Stomach (tissue), 9 donors: Measurements from ENCODE around the gene SNCA. TPM values are rescaled to one million over a fixed set of nuclear protein-coding genes. Genes with fewer than 3 reads are reported as not detected.

Source experiments
- DNase-seq, 2 donors: peaks; one replicate each; pipeline versions ENCODE4 v3.0.0 to v3.0.0-alpha.2; 2013 to 2019
- H3K27ac ChIP-seq, 5 donors: fragments of 200-600 bp in 4 of 5; sonication (generic) in 4 of 5; one replicate each; pipeline ENCODE4 v1.5.1; 2013 to 2019; ENCODE audit warnings: mild to moderate bottlenecking in 1 of 5, moderate library complexity in 1 of 5
- H3K27me3 ChIP-seq, 3 donors: fragments of 200-600 bp; sonication (generic); one replicate each; pipeline ENCODE4 v1.5.1; 2017 to 2019; ENCODE audit warnings: mixed run types in 1 of 3
- H3K36me3 ChIP-seq, 4 donors: fragments of 200-600 bp; sonication (generic); 1 replicate in 3 of 4; 2 replicates in 1 of 4; pipeline ENCODE4 v1.5.1; 2016 to 2019
- H3K4me1 ChIP-seq, 4 donors: fragments of 200-600 bp; sonication (generic); one replicate each; pipeline ENCODE4 v1.5.1; 2016 to 2019
- H3K4me3 ChIP-seq, 4 donors: fragments of 200-600 bp; sonication (generic) in 3 of 4; one replicate each; pipeline ENCODE4 v1.5.1; 2016 to 2019; ENCODE audit warnings: mild to moderate bottlenecking in 1 of 4
- H3K9me3 ChIP-seq, 4 donors: fragments of 200-600 bp; sonication (generic); one replicate each; pipeline ENCODE4 v1.5.1; 2016 to 2019
- CTCF ChIP-seq, 7 experiments: fragments of 450-650 bp in 4 of 7; fragments of 200-600 bp in 3 of 7; sonication (generic) in 3 of 7; IDR thresholded peaks; one replicate each; pipeline ENCODE4 v1.5.1; 2016 to 2019; ENCODE audit warnings: antibody characterized with exemption in 7 of 7, control low read depth in 2 of 7, mild to moderate bottlenecking in 1 of 7
- EP300 ChIP-seq: sonication (generic); formaldehyde crosslinking; IDR thresholded peaks from one replicate; pipeline ENCODE4 v1.6.1; 2017; ENCODE audit warnings: antibody characterized with exemption
- POLR2A ChIP-seq, 4 donors: fragments of 450-650 bp; IDR thresholded peaks; one replicate each; pipeline ENCODE4 v1.6.1; 2016; ENCODE audit warnings: antibody characterized with exemption in 4 of 4, control low read depth in 2 of 4, mild to moderate bottlenecking in 1 of 4, moderate library complexity in 1 of 4
- POLR2AphosphoS5 ChIP-seq, 3 donors: sonication (generic); formaldehyde crosslinking; IDR thresholded peaks; one replicate each; pipeline ENCODE4 v1.6.1; 2016; ENCODE audit warnings: antibody characterized with exemption in 3 of 3
- WGBS, 5 donors: extraction: QIAGEN DNeasy Blood & Tissue Kit in 3 of 5; methylation state at CpG; one replicate each; pipeline versions ENCODE4 v1.1.5 to v1.1.7; 2013 to 2018; 5-methylcytosine and 5-hydroxymethylcytosine counted together
- intact Hi-C: fragments of 100-400 bp; cut with DNase I; formaldehyde crosslinking; loops from one replicate; pipeline ENCODE4 v1.15.1; 2023; ENCODE audit warnings: low total_unique reads
- polyA plus RNA-seq, 3 donors: library from polyadenylated mRNA; stranded (reverse); fragments of 200-250 nt; gene quantifications; one replicate each; pipeline ENCODE4 v1.2.3, GENCODE V29; 2013
- total RNA-seq, 5 donors: library from RNA; depleted of rRNA; stranded (reverse); fragments of >200 nt; gene quantifications; one replicate each; pipeline versions ENCODE4 v1.1.0 to v1.2.3, GENCODE V29; 2014 to 2016
- donor health status: healthy with polysubstance abuse.
- donor health status: Bipolar disorder and iron deficiency.
- donor health status: healthy.

SNCA gene
- total and polyA plus RNA-seq, 8 donors = 0.58 to 152 (median 5.8) TPM; not detected in 2

- TF ChIP-seq EP300 (no peak), POLR2A (IDR thresholded peaks at IDR 0.05) (no peak), CTCF (IDR thresholded peaks at IDR 0.05) (no peak), POLR2AphosphoS5 (IDR thresholded peaks at IDR 0.05) (no peak)
- intact Hi-C loops = no loop called here
- no peak for DNase-seq
- H3K4me3 ChIP-seq = no peak overlapping the region
- H3K27me3 ChIP-seq = no peaks in the 10 kb centered on the region
- no peaks in the 10 kb centered on the region for H3K4me1 ChIP-seq
- 68 to 84% (median 78%) methylated on average over 4 to 5 of the region's 5 CpGs for WGBS, 5 donors
- H3K36me3 ChIP-seq = no peaks in the 10 kb centered on the region
- no peak overlapping the region for H3K27ac ChIP-seq
- H3K9me3 ChIP-seq = no peaks in the 10 kb centered on the region
These were observed 111.7 kb downstream of the SNCA start for GRCh38 chr4:89725268-89725667.

DNA sequence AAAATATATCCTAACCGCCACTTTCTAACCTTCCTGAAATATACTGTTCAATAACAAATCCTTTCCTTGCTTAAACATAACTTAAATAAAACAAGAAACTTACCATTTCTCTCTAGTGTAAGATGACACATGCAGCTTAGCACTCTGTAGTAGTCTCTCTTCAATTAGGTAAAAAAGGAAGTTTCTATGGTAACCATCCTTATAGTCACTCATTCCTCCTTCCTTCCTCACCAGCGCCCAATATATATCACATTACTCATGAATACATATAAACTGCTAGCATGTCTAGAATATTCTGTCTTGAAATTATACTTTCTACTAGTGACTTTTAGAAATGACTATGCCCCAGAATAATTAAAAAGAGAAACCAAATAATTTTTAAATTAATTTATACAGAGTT lies 112.2 kb downstream of the SNCA start:
- no peak for DNase-seq
- WGBS, 5 donors = 77 to 92% (median 86%) methylated on average over 2 of the region's 2 CpGs
- Histone ChIP-seq H3K27ac (no peak overlapping the region), H3K27me3 (no peaks in the 10 kb centered on the region), H3K4me1 (no peaks in the 10 kb centered on the region), H3K4me3 (no peak overlapping the region), H3K36me3 (no peaks in the 10 kb centered on the region), H3K9me3 (no peaks in the 10 kb centered on the region)
- TF ChIP-seq EP300 (no peak), CTCF (IDR thresholded peaks at IDR 0.05) (no peak), POLR2A (IDR thresholded peaks at IDR 0.05) (no peak), POLR2AphosphoS5 (IDR thresholded peaks at IDR 0.05) (no peak)
- intact Hi-C loops = no loop called here

DNA sequence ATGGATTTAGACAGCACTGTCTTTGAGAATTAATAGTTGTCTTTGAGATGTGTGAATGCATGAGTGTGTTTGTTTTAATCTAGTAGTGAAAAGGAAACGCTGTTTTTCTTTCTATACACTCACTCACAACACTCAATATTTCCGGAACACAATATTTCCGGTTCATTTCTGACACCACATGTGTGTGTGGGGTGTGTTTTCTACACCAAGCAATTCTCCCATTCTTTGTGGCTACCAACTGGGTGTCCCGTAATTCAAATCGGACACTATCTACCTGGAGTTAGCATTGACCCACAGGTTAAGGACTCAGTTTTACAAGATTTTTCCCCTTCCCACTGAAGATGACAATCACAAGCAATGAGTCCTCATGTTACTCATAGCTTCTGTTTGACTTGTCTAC lies 113.9 kb downstream of the SNCA start:
- Histone ChIP-seq H3K4me3 (no peak overlapping the region), H3K4me1 (no peaks in the 10 kb centered on the region), H3K27ac (no peak overlapping the region), H3K9me3 (no peaks in the 10 kb centered on the region), H3K36me3 (no peaks in the 10 kb centered on the region), H3K27me3 (no peaks in the 10 kb centered on the region)
- intact Hi-C loops = no loop called here
- DNase-seq = no peak
- WGBS, 5 donors = 55 to 89% (median 79%) methylated on average over 5 of the region's 5 CpGs
- TF ChIP-seq POLR2A (IDR thresholded peaks at IDR 0.05) (no peak), POLR2AphosphoS5 (IDR thresholded peaks at IDR 0.05) (no peak), EP300 (no peak), CTCF (IDR thresholded peaks at IDR 0.05) (no peak)

- WGBS, 5 donors = 81 to 94% (median 88%) methylated on average over 2 of the region's 2 CpGs
- no peak for TF ChIP-seq POLR2A (IDR thresholded peaks at IDR 0.05)
- TF ChIP-seq CTCF (IDR thresholded peaks at IDR 0.05) = no peak
- TF ChIP-seq POLR2AphosphoS5 (IDR thresholded peaks at IDR 0.05) = no peak
- TF ChIP-seq EP300 = no peak
- no peaks in the 10 kb centered on the region for H3K9me3 ChIP-seq
- H3K27me3 ChIP-seq = no peaks in the 10 kb centered on the region
- DNase-seq = no peak
- H3K27ac ChIP-seq = no peak overlapping the region
- intact Hi-C loops = no loop called here
- no peaks in the 10 kb centered on the region for H3K36me3 ChIP-seq
- H3K4me1 ChIP-seq = no peaks in the 10 kb centered on the region
- no peak overlapping the region for H3K4me3 ChIP-seq
These were observed 114.4 kb downstream of the SNCA start for GRCh38 chr4:89722517-89722916.
